OCI-LY7 (cell line): ENCODE results near the gene UNC13B. TPM values are rescaled to one million over a fixed set of nuclear protein-coding genes. Genes with fewer than 3 reads are reported as not detected.

Experiments
- BruUV-seq: library from RNA; stranded (reverse); fragments of 400-500 nt; replicated peaks from 2 replicates; lab custom pipeline; 2021; lab: Mats Ljungman, UMichigan
- CTCF ChIA-PET: fragments of 300-600 bp; sonication (Branson Sonifier 250); formaldehyde crosslinking; loops from one replicate; lab custom pipeline; 2022; ENCODE audit warnings: antibody characterized with exemption; ENCODE audit not compliant: unreplicated experiment; lab: Charles Lee
- POLR2A ChIA-PET: fragments of 300-600 bp; sonication (Branson Sonifier 250); formaldehyde crosslinking; loops from one replicate; lab custom pipeline; 2022; ENCODE audit warnings: antibody characterized with exemption; lab: Charles Lee
- DNase-seq: peaks from one replicate; pipeline ENCODE4 v3.0.0-alpha.2; 2015; ENCODE audit warnings: low spot score
- H2AFZ ChIP-seq: fragments of 200-600 bp; sonication (generic), shearing (Covaris generic); 2 replicates; pipeline ENCODE4 v1.6.1; 2014; ENCODE audit warnings: mild to moderate bottlenecking, antibody characterized with exemption, low read length, moderate library complexity
- H3K27ac ChIP-seq: fragments of 200-600 bp; sonication (generic); 2 replicates; pipeline ENCODE4 v1.5.1; 2014; ENCODE audit warnings: mixed run types, low read depth, mild to moderate bottlenecking, moderate library complexity, low read length, inconsistent platforms; ENCODE audit not compliant: poor library complexity, severe bottlenecking
- H3K36me3 ChIP-seq: fragments of 200-600 bp; sonication (generic); 2 replicates; pipeline ENCODE4 v1.6.1; 2014; ENCODE audit warnings: mild to moderate bottlenecking, antibody characterized with exemption, low read length, moderate library complexity, mixed read lengths; ENCODE audit not compliant: insufficient read depth
- H3K4me1 ChIP-seq: fragments of 200-600 bp; sonication (generic); 2 replicates; pipeline ENCODE4 v1.5.1; 2014; ENCODE audit warnings: mild to moderate bottlenecking, low read length; ENCODE audit not compliant: insufficient read depth, poor library complexity, severe bottlenecking
- H3K4me2 ChIP-seq: fragments of 200-600 bp; sonication (generic); 2 replicates; pipeline ENCODE4 v1.6.1; 2014; ENCODE audit warnings: mild to moderate bottlenecking, low read length
- H3K4me3 ChIP-seq: fragments of 200-600 bp; sonication (generic); 2 replicates; pipeline ENCODE4 v1.5.1; 2014; ENCODE audit warnings: mild to moderate bottlenecking, low read depth, low read length; ENCODE audit not compliant: poor library complexity, severe bottlenecking
- H3K79me2 ChIP-seq: fragments of 200-600 bp; sonication (generic); 2 replicates; pipeline ENCODE4 v1.6.1; 2016; ENCODE audit warnings: low read depth, mild to moderate bottlenecking, low read length, moderate library complexity, mixed read lengths; ENCODE audit not compliant: insufficient read depth
- H3K9me2 ChIP-seq: fragments of 200-600 bp; sonication (generic); 2 replicates; pipeline ENCODE4 v1.6.1; 2016; ENCODE audit warnings: mild to moderate bottlenecking, low read length, mixed read lengths; ENCODE audit not compliant: insufficient read depth
- H3K9me3 ChIP-seq: fragments of 200-600 bp; sonication (generic); 2 replicates; pipeline ENCODE4 v1.6.1; 2014; ENCODE audit warnings: mild to moderate bottlenecking, mixed run types, low read length, mixed read lengths
- H4K20me1 ChIP-seq: fragments of 200-600 bp; sonication (generic); 2 replicates; pipeline ENCODE4 v1.6.1; 2014; ENCODE audit warnings: mild to moderate bottlenecking, antibody characterized with exemption, low read length, moderate library complexity, mixed read lengths; ENCODE audit not compliant: insufficient read depth
- EZH2phosphoT487 ChIP-seq: fragments of 200-600 bp; sonication (generic); IDR thresholded peaks from 2 replicates; pipeline ENCODE4 v1.6.1; 2018; ENCODE audit warnings: low read depth, borderline replicate concordance, mild to moderate bottlenecking, mixed run types, antibody characterized with exemption, low read length, moderate library complexity, mixed read lengths
- intact Hi-C: fragments of 100-400 bp; cut with micrococcal nuclease; formaldehyde crosslinking; loops from one replicate; pipeline ENCODE4 v1.10.0; 2022; ENCODE audit not compliant: unreplicated experiment
- total RNA-seq, 2 experiments: library from RNA; depleted of rRNA in 1 of 2; stranded (reverse); fragments of >200 nt in 1 of 2; shearing (Covaris generic) in 1 of 2; gene quantifications; 2 replicates each; pipeline ENCODE4 v1.2.3, GENCODE V29; 2014 to 2022
- TF ChIP-seq, protein P1 (sequence below): fragments of 200-600 bp; sonication (generic); conservative IDR thresholded peaks from 2 replicates; pipeline ENCODE4 v1.5.1; 2014; ENCODE audit warnings: mild to moderate bottlenecking, antibody characterized with exemption, low read length, moderate library complexity, mixed read lengths

UNC13B gene
- total RNA-seq, 2 experiments from 2014 or later = 1.7 to 5.8 TPM

DNA sequence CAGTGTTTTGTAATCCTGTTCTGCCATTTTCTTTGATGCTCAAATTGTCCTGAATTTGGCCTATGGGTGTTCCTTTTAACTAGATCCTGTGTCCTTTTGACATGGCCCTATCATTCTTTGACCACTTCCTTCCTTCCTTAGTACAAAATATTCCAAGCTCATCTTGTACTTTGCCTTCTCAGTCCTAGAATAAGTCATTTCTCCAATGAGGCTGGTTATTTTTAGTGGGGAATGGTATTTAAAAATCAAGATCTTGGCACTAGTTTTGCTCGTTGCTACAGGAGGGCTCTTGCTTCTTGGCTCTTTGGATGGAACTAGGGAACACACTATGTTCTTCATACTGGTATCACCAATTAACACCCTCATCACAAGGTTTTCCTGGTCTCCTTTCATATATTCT lies 108.1 kb downstream of the UNC13B start:
- BruUV-seq = no TSS peak
- CTCF ChIA-PET = no interaction called here
- intact Hi-C loops = loop anchor here (10.0 kb wide), 1 partner anchor 205 kb away; no protein-coding TSS in a partner anchor

GRCh38 chr9:35271637-35272036 lies 109.8 kb downstream of the UNC13B start:
- POLR2A ChIA-PET = no interaction called here
- Histone ChIP-seq H3K79me2 (no peaks in the 10 kb centered on the region), H3K27ac (no peak overlapping the region), H3K4me3 (no peak overlapping the region), H2AFZ (no peak overlapping the region), H3K4me2 (no peak overlapping the region), H4K20me1 (no peaks in the 10 kb centered on the region), H3K36me3 (no peaks in the 10 kb centered on the region), H3K9me3 (no peaks in the 10 kb centered on the region), H3K9me2 (no peaks in the 10 kb centered on the region), H3K4me1 (no peaks in the 10 kb centered on the region)
- DNase-seq = no peak
- no peak for TF ChIP-seq EZH2phosphoT487
- TF ChIP-seq, protein P1, sequence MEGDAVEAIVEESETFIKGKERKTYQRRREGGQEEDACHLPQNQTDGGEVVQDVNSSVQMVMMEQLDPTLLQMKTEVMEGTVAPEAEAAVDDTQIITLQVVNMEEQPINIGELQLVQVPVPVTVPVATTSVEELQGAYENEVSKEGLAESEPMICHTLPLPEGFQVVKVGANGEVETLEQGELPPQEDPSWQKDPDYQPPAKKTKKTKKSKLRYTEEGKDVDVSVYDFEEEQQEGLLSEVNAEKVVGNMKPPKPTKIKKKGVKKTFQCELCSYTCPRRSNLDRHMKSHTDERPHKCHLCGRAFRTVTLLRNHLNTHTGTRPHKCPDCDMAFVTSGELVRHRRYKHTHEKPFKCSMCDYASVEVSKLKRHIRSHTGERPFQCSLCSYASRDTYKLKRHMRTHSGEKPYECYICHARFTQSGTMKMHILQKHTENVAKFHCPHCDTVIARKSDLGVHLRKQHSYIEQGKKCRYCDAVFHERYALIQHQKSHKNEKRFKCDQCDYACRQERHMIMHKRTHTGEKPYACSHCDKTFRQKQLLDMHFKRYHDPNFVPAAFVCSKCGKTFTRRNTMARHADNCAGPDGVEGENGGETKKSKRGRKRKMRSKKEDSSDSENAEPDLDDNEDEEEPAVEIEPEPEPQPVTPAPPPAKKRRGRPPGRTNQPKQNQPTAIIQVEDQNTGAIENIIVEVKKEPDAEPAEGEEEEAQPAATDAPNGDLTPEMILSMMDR = no peak
- CTCF ChIA-PET = no interaction called here
- intact Hi-C loops = no loop called here
- no TSS peak for BruUV-seq

More for the DNA sequence above, 108.1 kb downstream of the UNC13B start:
- Histone ChIP-seq H3K27ac (no peak overlapping the region), H3K9me3 (no peaks in the 10 kb centered on the region), H3K79me2 (no peaks in the 10 kb centered on the region), H3K36me3 (no peaks in the 10 kb centered on the region), H3K4me2 (no peak overlapping the region), H3K4me1 (no peaks in the 10 kb centered on the region), H3K4me3 (no peak overlapping the region), H3K9me2 (no peaks in the 10 kb centered on the region), H2AFZ (no peak overlapping the region), H4K20me1 (no peaks in the 10 kb centered on the region)
- no peak for TF ChIP-seq EZH2phosphoT487
- TF ChIP-seq, protein P1 = no peak
- no peak for DNase-seq
- POLR2A ChIA-PET = no interaction called here

DNA sequence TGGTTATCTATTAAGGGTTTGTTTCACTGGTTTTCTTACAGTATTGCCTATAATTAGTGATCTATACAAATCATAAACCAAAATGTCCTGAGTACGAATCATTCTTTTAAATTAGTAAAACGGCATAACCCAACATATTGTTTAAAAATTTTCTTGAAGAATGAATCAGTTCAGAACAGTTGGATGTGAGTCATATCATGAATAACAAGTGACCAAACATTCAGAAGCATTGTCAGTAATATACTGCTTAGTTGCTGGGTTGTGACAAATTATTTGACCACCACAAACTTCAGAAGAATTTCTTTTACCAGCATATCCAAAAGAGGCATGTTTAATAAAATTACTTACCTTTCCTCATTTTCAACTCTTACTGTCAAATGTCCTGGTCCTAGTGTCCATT lies 111.2 kb downstream of the UNC13B start:
- TF ChIP-seq EZH2phosphoT487 = no peak
- TF ChIP-seq, protein P1 = no peak
- POLR2A ChIA-PET = interaction anchor here (0.6 kb wide), 1 partner anchor 1449 kb away, joined by 4 read pairs; no protein-coding TSS in a partner anchor
- H3K36me3 ChIP-seq = no peaks in the 10 kb centered on the region
- H3K9me3 ChIP-seq = no peaks in the 10 kb centered on the region
- no peak overlapping the region for H2AFZ ChIP-seq
- H3K4me3 ChIP-seq = no peak overlapping the region
- no peaks in the 10 kb centered on the region for H3K4me1 ChIP-seq
- intact Hi-C loops = no loop called here
- H3K9me2 ChIP-seq = no peaks in the 10 kb centered on the region
- H4K20me1 ChIP-seq = no peaks in the 10 kb centered on the region
- BruUV-seq = no TSS peak
- DNase-seq = no peak
- H3K4me2 ChIP-seq = no peak overlapping the region
- CTCF ChIA-PET = no interaction called here
- H3K27ac ChIP-seq = no peak overlapping the region
- H3K79me2 ChIP-seq = no peaks in the 10 kb centered on the region
